ENCODE measurements around the gene ABCA1.
"Not testable (repeated sequence)": the region's sequence is repeated elsewhere in the genome, so short reads cannot be mapped to it uniquely, and the experiment has no call there.

ABCA1 gene

GRCh38 chr9:104927912-104928740 is at the start of gene ABCA1:
ABCA1 (minus strand) TSS chr9:104928155; CDS start chr9:104903679, 24,476 bp downstream.
- DNase-seq, result peak; percentile 55

DNA sequence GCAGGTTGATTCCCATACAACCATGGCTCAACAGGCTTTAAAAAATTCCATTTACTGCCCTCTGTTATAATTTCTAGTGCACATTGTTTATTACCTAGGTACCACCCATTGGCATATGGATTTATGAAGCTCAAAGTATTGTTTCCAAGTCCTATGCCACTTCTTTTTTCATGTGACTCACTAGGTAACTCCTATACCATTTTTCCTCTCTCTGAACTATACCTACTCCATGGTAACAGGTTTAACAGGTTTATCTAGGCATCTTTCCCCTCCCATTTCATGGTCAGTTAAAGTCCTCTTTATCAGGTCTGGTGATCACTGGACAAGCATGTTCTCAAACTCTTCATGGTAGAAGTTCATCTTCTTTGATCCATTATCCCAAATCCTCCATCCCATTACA is 49.6 kb upstream of the ABCA1 start:
- DNase-seq, result no peak

GRCh38 chr9:104977168-104977567 is 49.2 kb upstream of the ABCA1 start:
- no peak for DNase-seq

DNA sequence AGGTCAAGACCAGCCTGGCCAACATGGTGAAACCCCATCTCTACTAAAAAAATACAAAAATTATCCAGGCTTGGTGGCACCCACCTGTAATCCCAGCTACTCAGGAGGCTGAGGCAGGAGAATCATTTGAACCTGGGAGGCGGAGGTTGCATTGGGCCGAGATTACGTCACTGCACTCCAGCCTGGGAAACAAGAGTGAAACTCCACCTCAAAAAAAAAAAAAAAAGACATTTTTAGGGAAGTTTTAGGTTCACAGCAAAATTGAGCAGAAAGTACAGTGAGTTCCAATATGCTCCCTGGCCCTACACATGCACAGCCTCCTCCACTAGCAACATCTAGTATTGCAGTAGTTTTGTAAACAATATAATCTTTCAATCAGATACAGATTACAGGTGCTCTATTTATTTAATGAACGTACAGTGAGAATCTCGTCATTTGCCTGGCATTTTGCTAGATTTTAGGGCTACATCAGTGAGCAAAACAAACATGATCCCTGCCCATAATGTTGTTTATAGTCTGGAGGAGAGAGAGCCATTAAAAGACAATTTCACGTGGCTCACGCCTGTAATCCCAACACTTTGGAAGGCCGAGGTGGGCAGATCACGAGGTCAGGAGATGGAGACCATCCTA is 48.1 kb upstream of the ABCA1 start:
- not testable (repeated sequence) for DNase-seq

DNA sequence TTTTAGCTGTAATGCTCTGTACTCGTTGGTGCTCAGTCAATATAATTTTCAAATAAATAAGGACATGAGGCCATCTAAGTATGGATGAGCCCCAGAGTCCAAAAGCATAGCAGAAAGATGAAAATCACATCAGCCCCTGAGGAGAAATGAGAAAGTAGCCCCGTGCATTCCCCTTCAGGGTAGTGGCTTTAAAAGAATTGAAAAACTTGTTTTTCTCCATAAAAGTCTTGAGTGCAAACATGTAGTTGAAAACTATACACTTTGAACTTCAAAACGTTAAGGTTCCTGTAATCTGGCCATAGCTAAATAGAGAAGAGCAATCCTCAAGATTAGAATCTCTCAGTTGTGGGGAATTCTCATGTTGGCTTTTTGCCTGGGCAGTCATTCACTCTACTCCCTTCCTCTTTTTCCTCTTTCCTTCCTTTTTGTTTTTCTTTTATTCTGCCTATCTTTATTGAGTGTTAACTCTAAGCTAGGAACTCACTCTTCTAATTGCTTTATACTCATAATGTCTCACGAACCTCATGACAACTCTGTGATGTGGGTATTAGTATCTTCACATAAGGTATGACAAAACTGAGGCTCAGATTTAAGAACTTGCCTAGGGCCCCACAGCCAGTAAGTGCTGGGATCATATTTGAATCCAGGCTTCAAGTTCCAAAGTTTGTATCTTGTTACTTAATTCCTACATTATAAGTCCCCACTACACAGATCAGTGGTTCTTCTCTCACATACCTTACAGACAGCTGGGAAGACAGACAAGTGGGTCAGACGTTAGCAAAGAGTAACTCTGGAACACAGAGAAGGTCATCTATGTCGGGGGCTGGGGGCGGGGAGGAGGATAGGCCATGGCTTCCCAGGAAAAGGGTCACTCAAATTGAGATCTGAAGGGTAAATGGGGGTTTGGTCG is 46.4 kb upstream of the ABCA1 start:
- no peak for DNase-seq

DNA sequence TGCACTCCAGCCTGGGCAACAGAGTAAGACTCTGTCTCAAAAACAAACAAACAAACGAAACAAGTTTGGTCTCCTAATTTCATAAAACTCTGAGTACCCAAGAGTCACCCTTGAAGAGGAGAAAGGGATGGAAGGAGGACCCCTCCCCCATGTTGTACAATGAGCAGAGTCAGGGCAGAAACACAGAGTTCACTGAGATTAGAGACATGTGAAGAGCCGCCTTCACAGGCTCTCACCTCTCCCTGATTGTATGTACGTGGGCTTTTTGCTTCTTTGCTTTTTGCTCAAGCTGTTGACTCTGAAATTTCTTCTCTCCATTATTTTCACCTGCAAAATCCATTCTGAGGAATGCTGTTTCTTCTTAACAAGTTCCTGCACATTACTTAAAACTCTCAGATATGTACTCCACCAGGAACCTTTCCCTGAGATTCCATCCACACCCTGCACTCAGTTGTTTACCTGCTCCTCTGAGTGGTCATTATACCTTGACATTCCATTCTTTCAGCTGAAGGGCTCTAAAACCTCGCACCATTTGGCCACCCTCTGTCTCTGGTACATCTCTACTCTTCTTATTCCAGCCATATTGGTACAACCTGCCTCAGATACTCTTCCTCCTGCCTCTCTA is 44.4 kb upstream of the ABCA1 start:
- DNase-seq, result no peak

DNA sequence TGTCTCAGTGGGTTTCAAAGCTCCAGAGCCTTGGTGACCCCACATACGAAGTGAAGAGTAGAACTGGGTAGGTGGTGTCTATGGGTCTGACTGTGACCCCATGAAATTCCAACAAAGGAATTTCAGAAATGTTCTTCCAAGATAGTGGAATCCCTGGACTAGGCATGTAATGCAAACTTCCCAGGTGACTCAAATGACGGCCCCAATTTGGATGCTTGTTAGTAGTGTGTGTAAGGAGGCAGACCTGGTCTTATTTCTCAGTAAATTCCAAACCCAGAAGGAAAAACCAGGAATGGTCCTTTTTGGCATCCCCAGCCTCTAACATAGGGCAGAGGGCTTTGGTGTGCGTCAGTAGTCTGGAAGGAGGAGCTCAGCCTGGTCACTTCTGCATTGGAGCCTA is 43.6 kb upstream of the ABCA1 start:
- no peak for DNase-seq

GRCh38 chr9:104970271-104970987 is 42.5 kb upstream of the ABCA1 start:
- no peak for DNase-seq

DNA sequence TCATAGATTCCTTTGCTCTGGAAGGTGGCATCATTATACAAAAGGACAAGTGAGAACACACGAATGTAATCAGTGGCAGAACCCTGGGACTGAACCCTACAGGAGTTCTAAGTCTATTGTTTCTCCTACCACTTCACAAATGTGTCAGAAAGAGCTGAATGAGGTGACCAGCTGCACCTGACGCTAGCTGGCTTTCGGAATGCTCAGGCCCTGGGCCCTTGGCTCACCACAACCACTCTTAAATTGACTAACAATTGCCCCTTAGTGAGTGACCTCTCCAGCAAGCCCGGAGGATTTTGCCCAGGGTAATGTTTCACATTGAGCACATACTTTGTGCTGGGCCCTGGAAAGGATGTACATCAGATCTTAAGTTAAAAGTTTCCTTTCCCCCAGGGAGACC is 41.2 kb upstream of the ABCA1 start:
- no peak for DNase-seq

- peak; percentile 75 for DNase-seq
Observed at GRCh38 chr9:104968025-104968982, 40.3 kb upstream of the ABCA1 start.

- DNase-seq, result no peak
Observed at GRCh38 chr9:104963076-104963475, 35.1 kb upstream of the ABCA1 start.

GRCh38 chr9:104961701-104962359 is 33.9 kb upstream of the ABCA1 start:
- no peak for DNase-seq

GRCh38 chr9:104961238-104961637 is 33.3 kb upstream of the ABCA1 start:
- DNase-seq, result peak; percentile 6

- no peak for DNase-seq
Observed at GRCh38 chr9:104960662-104961061, 32.7 kb upstream of the ABCA1 start.

DNA sequence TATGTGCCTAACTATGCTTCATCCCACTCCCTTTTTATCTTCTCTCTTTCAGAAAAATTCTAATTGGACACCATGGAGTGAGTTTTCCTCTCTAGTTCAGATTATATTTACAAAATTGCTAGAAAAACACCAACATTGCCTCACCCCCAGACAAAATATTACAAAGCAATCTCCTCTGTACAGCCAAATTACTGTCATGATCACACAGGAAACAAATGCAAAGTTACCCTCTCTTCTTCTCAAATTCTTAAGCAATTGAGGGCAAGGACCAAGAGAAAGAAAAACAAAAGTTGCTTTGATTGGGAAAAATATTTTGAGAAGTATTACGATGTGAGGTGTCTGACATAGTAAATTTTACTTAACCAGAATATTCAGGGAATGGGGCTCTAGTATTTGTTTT is 30.8 kb upstream of the ABCA1 start:
- DNase-seq, result no peak

DNA sequence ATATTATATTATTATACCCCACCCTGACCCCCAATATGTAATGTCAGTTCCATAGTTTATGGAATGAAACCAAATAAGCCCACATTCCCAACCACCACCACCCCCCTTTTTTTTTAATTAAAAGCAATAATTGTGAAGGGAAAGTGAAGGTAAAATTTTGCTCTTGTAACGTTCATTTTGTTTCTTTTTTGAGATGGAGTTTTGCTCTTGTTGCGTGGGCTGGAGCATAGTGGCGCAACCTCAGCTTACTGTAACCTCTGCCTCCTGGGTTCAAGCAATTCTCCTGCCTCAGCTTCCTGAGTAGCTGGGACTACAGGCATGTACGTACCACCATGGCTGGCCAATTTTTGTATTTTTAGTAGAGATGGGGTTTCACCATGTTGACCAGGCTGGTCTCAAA is 30.1 kb upstream of the ABCA1 start:
- not testable (repeated sequence) for DNase-seq

DNA sequence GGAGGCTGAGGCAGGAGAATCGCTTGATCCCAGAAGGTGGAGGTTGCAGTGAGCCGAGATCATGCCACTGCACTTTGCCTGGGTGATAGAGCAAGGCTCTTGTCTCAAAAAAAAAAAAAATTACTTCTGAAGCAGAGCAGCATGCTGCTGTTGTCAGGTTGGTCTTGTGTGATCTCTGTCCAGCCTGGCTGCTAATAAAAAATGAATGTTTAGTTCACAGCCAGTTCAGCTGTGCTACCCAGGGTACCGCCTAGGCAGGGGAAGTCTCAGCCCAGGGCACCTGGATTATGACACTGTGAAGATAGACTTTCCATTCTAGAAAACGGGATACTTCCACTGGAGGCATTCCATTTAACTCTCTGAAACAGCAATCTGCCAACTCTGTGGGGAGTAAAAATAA is 23.5 kb upstream of the ABCA1 start:
- DNase-seq, result no peak

GRCh38 chr9:104950838-104951237 is 22.9 kb upstream of the ABCA1 start:
- DNase-seq, result no peak

DNA sequence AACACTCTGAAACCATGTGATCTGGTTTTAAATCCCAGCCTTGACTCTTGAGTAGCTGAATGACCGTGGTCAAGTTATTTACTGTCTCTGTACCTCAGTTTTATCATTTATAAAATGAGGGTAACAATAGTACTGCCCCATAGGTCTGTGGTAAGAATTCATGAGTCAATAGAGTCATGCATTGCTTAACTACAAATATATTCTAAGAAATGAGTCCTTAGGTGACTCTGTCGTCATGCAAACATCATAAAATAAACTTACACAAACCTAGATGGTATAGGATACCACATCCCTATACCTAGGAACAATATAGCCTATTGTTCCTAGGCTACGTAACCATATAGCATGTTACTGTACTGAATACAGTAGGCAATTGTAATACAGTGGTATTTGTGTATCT is 20.3 kb upstream of the ABCA1 start:
- no peak for DNase-seq

DNA sequence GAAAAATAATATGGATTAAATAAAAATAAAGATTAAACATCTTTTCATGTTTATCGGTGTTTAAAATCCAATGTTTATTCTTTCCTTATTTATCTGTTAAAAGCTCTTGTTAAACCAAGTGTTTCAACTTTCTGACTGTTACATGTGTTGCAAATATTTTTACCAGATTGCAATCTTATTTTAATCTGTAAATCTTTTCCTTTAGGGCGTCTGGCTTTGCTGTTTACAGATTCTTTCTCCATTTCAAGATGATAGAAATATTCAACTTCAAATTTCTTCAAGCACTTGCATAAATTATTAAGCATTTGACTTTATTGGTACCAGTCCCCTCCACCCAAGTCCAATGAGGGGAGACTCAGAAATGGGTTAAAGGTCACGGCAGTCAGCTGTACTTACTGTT is 16.9 kb upstream of the ABCA1 start:
- no peak for DNase-seq

GRCh38 chr9:104944356-104944755 is 16.4 kb upstream of the ABCA1 start:
- no peak for DNase-seq
